ENCODE measurements around the gene TUBB4B.
"Not testable (repeated sequence)": the region's sequence is repeated elsewhere in the genome, so short reads cannot be mapped to it uniquely, and the experiment has no call there.

TUBB4B gene

DNA sequence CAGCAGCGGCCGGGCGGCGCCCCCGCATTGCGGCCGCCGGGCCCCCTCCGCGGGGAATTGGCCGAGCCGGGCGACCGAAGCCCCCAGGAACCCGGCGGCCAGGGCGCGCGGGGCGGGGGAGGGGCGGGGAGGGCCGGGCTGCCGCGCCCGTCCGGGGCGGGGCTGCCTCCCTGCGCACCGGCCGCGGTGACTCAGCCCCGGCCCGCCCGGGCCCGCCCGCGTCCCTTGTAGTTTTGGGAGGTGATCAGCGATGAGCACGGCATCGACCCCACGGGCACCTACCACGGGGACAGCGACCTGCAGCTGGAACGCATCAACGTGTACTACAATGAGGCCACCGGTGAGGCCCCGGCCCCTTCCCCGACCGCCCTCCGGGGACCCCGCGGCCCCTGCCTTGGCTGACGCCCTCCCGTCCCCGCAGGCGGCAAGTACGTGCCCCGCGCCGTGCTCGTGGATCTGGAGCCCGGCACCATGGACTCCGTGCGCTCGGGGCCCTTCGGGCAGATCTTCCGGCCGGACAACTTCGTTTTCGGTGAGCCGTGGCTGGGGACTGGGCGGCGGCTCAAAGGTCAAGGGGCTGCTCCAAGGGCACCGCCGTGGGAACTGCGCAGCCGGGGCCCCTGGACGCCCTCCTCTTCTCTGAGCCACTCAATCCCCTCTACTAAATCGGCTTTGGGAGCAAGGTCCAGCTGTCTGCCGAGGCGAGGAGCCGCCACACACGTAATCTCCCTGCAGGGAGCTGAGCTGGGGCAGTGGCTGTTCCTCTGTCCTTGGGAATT, 592 bp downstream of the TUBB4B start:
- peak overlapping the region; percentile 96 for H3K9ac ChIP-seq
- peak overlapping the region; percentile 90 for H3K27ac ChIP-seq
- H4K20me1 ChIP-seq, result peaks cover 47% of the 10 kb centered on the region
- no peaks in the 10 kb centered on the region for H3K9me3 ChIP-seq
- H3K36me3 ChIP-seq, result peaks cover 28% of the 10 kb centered on the region
- H3K27me3 ChIP-seq, result no peaks in the 10 kb centered on the region
- H3K4me3 ChIP-seq, result peak overlapping the region; percentile 96
- no peak for TF ChIP-seq Cebpa-rat (IDR thresholded peaks at IDR 0.05)
- peak overlapping the region; percentile 99 for H3K4me2 ChIP-seq
- H3K4me1 ChIP-seq, result peaks cover 81% of the 10 kb centered on the region

- H3K4me1 ChIP-seq, result peaks cover 81% of the 10 kb centered on the region
- H4K20me1 ChIP-seq, result peaks cover 47% of the 10 kb centered on the region
- H3K27ac ChIP-seq, result peak overlapping the region; percentile 90
- H3K36me3 ChIP-seq, result peaks cover 28% of the 10 kb centered on the region
- H3K9ac ChIP-seq, result peak overlapping the region; percentile 96
- H3K4me2 ChIP-seq, result peak overlapping the region; percentile 99
- no peak for TF ChIP-seq Cebpa-rat (IDR thresholded peaks at IDR 0.05)
- no peaks in the 10 kb centered on the region for H3K9me3 ChIP-seq
- no peaks in the 10 kb centered on the region for H3K27me3 ChIP-seq
- peak overlapping the region; percentile 96 for H3K4me3 ChIP-seq
Observed at GRCh38 chr9:137242269-137243203, 1.4 kb downstream of the TUBB4B start.

DNA sequence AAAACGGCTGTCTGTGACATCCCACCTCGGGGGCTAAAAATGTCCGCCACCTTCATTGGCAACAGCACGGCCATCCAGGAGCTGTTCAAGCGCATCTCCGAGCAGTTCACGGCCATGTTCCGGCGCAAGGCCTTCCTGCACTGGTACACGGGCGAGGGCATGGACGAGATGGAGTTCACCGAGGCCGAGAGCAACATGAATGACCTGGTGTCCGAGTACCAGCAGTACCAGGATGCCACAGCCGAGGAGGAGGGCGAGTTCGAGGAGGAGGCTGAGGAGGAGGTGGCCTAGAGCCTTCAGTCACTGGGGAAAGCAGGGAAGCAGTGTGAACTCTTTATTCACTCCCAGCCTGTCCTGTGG, 2.2 kb downstream of the TUBB4B start:
- Histone ChIP-seq H3K36me3 (peaks cover 28% of the 10 kb centered on the region), H3K9ac (peak overlapping the region; percentile 96; the same call in 1 of the 2 replicates), H3K4me3 (peak overlapping the region; percentile 96; the same call in 1 of the 2 replicates), H4K20me1 (peaks cover 47% of the 10 kb centered on the region), H3K4me2 (peak overlapping the region; percentile 99), H3K4me1 (peaks cover 80% of the 10 kb centered on the region)
- not testable (repeated sequence) for H3K27me3 ChIP-seq, H3K9me3 ChIP-seq, H3K27ac ChIP-seq

DNA sequence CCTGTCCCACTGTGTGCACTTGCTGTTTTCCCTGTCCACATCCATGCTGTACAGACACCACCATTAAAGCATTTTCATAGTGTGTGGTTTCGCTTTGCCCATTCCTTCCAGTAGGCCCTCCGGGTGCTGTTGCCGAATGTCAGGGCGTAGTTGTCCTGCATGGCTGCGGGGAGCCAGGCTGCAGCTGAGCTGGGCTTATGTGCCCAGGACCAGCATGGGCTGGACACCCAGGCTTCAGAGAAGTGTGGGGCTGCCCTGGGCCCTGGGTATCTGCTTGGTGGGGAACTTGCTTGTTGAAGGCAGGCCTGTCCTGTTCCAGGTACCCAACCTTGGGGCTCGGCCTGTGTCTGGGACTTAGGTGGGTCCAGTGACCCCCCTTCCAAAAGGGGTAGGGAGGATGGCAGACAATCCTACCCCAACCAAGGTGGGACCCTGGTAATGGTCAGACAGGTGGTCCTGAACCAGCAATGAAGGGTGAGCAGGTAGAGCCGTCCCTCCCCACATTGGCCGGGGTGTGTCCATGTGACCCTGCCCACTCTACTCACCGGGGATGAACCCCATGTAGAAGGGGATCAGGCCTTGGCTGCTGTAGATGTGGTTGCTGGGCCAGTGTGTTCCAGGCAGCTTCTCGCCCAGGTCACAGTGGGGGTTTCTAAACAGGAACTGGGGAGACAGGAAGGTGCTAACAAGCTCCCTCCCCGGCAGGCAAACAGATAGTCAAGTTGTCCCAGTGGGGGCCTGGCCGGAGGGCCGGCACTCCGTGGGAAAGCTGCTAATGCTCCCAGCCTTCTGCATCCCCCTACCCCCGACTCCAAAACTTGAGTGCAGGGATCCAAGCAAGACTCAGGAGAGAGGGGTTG, 2.8 kb downstream of the TUBB4B start:
- Histone ChIP-seq H3K27me3 (no peaks in the 10 kb centered on the region), H3K9ac (peak overlapping the region; percentile 38; the same call in 1 of the 2 replicates), H3K4me1 (peaks cover 74% of the 10 kb centered on the region), H3K4me2 (peak overlapping the region; percentile 99), H3K4me3 (no peak overlapping the region; the same call in 1 of the 2 replicates), H3K9me3 (no peaks in the 10 kb centered on the region), H4K20me1 (peaks cover 47% of the 10 kb centered on the region), H3K36me3 (peaks cover 28% of the 10 kb centered on the region), H3K27ac (no peak overlapping the region)
- no peak for TF ChIP-seq Cebpa-rat (IDR thresholded peaks at IDR 0.05)

DNA sequence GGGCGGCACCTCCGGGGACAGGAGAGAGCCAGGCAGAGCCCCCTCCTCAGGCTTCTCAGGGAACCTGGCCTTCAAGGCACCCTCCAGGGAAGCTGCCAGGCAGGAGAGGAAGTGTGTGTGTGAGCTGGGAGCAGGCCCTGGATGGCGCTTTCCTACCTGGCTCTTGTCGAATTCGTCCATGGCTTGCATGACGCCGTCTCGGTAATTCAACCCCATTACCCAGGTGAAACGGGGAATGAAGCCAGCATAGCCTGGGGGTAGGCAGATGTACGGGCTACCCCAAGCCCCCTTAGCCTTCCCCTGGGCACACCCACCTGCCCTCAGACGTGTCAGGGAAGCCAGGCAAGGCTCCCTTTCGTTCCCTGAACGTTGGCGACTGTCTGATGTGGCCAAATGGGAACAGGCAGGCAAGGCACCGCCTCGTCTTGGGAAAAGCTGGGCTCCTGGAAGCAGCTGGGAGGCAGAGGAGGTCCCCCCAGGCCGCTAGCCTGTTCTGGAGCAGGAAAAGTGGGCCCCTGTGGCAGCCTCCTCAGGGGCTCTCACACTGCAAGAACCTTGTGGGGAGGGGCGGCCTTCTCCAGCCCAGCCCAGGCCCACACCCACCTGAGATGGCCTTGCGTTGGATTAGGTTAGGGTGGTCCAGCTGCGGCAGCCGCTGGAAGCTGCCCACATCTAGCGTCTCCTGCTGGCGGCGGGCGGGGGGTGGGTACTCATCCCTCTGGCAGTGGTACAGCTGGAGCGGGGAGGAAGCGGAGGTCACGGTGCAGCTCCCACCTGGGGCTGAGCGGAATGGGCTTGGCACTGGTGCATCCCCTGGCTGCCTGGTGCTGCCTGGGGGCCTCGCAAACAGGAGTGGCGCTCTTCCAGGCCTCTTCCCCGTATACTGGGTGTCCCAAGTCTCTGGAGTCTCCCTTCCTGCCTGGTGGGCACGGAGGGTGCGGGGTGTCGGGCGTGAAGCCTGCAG, 3.7 kb downstream of the TUBB4B start:
- Histone ChIP-seq H3K9me3 (no peaks in the 10 kb centered on the region), H3K27me3 (no peaks in the 10 kb centered on the region), H3K27ac (peak overlapping the region; percentile 27; the same call in 1 of the 2 replicates), H3K4me1 (peaks cover 65% of the 10 kb centered on the region), H3K36me3 (peaks cover 28% of the 10 kb centered on the region), H3K4me2 (peak overlapping the region; percentile 99), H3K9ac (peak overlapping the region; percentile 38), H4K20me1 (peaks cover 47% of the 10 kb centered on the region), H3K4me3 (no peak overlapping the region)
- no peak for TF ChIP-seq Cebpa-rat (IDR thresholded peaks at IDR 0.05)

- Histone ChIP-seq H3K9me3 (no peaks in the 10 kb centered on the region), H3K36me3 (peaks cover 28% of the 10 kb centered on the region), H3K4me1 (peaks cover 67% of the 10 kb centered on the region), H4K20me1 (peaks cover 47% of the 10 kb centered on the region), H3K27ac (0 out of 2 replicates have a peak overlapping the region, but pooled peaks have one; percentile 6), H3K9ac (peak overlapping the region; percentile 38; the same call in 1 of the 2 replicates), H3K27me3 (no peaks in the 10 kb centered on the region), H3K4me2 (peak overlapping the region; percentile 99), H3K4me3 (no peak overlapping the region)
- no peak for TF ChIP-seq Cebpa-rat (IDR thresholded peaks at IDR 0.05)
Observed at GRCh38 chr9:137245450-137246421, 4.6 kb downstream of the TUBB4B start.

DNA sequence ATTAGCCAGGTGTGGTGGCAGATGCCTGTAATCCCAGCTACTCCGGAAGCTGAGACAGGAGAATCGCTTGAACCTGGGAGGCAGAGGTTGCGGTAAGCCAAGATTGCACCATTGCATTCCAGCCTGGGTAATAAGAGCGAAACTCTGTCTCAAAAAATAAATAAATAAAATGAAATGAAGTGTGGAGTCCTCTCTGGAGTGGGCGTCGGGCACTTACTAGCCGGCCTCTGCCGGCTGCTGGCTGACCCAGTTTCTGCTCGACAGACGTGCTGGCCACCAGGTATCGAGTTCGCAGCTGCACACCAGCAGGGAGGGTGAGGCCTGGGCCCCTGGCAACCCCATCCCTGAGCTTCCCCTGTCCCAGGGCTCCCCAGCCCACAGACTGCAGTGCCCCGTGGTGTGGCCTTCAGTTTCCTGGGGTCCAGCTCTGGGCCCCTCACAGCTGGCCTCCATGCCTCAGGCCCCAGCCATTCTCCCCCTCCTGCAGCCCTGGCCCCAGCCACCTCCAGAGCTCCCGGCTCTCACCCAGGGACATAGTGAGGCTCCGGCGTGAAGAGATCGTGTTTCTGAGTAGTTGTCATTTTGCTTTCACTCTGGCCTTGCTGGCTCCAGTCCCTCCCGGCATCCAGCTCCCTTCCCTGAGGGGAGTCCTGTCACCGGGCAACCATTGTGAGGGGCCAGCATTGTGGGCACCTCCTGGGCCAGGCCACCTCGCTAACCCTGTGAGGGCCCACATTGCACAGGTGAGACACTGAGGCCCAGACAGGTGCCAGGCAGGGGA, 6.2 kb downstream of the TUBB4B start:
- H4K20me1 ChIP-seq, result peaks cover 38% of the 10 kb centered on the region
- no peak overlapping the region for H3K9ac ChIP-seq
- H3K4me3 ChIP-seq, result no peak overlapping the region
- no peak overlapping the region for H3K27ac ChIP-seq
- H3K27me3 ChIP-seq, result no peaks in the 10 kb centered on the region
- peaks cover 67% of the 10 kb centered on the region for H3K4me1 ChIP-seq
- peaks cover 21% of the 10 kb centered on the region for H3K36me3 ChIP-seq
- no peaks in the 10 kb centered on the region for H3K9me3 ChIP-seq
- no peak for TF ChIP-seq Cebpa-rat (IDR thresholded peaks at IDR 0.05)
- H3K4me2 ChIP-seq, result 0 out of 2 replicates have a peak overlapping the region, but pooled peaks have one; percentile 99
